Testis (tissue), 3 donors: Measurements from ENCODE around the gene PRMT7. TPM values are rescaled to one million over a fixed set of nuclear protein-coding genes. Genes with fewer than 3 reads are reported as not detected.
A peak's percentile ranks its signal among the peaks of the same experiment; 100 is the strongest.

Source experiments
- DNase-seq: peaks from one replicate; pipeline ENCODE4 v3.0.0-alpha.2; 2019
- H3K27ac ChIP-seq, 2 donors: fragments of 200-600 bp; sonication (generic); one replicate each; pipeline ENCODE4 v1.5.1; 2019
- H3K27me3 ChIP-seq: fragments of 200-600 bp; sonication (generic); one replicate; pipeline ENCODE4 v1.5.1; 2019
- H3K36me3 ChIP-seq: fragments of 200-600 bp; sonication (generic); one replicate; pipeline ENCODE4 v1.5.1; 2017; ENCODE audit warnings: low read depth; ENCODE audit errors: missing control alignments
- H3K4me1 ChIP-seq: fragments of 200-600 bp; sonication (generic); one replicate; pipeline ENCODE4 v1.5.1; 2019
- H3K4me3 ChIP-seq, 2 donors: fragments of 200-600 bp; sonication (generic); one replicate each; pipeline ENCODE4 v1.5.1; 2017 to 2019
- H3K9me3 ChIP-seq: fragments of 200-600 bp; sonication (generic); one replicate; pipeline ENCODE4 v1.5.1; 2017
- POLR2A ChIP-seq: fragments of 450-650 bp; IDR thresholded peaks from one replicate; pipeline ENCODE4 v1.6.1; 2017; ENCODE audit warnings: antibody characterized with exemption, mild to moderate bottlenecking, moderate library complexity
- WGBS, 2 donors: methylation state at CpG; one replicate each; pipeline ENCODE4 v1.1.5; 2018; 5-methylcytosine and 5-hydroxymethylcytosine counted together
- intact Hi-C: fragments of 100-400 bp; cut with DNase I; formaldehyde crosslinking; loops from one replicate; pipeline ENCODE4 v1.15.1; 2023; ENCODE audit warnings: low total_unique reads
- polyA plus RNA-seq: library from polyadenylated mRNA; stranded (reverse); fragments of 350-450 nt; fragmentation: Illumina TruSeq; extraction: RNeasy Lipid Tissue Mini Kit (QIAGEN cat#74804); gene quantifications from one replicate; pipeline ENCODE4 v1.2.3, GENCODE V29; 2014; ENCODE audit warnings: low read depth, low replicate concordance; ENCODE audit not compliant: insufficient read depth
- total RNA-seq, 2 donors: library from RNA; depleted of rRNA; stranded (reverse); fragments of >200 nt; gene quantifications; one replicate each; pipeline ENCODE4 v1.2.3, GENCODE V29; 2016
- TF ChIP-seq, protein P1 (sequence below), 3 experiments: fragments of 450-650 bp in 2 of 3; fragments of 200-600 bp in 1 of 3; sonication (generic) in 1 of 3; IDR thresholded peaks; one replicate each; pipeline ENCODE4 v1.5.1; 2016 to 2019; ENCODE audit warnings: antibody characterized with exemption in 3 of 3, mild to moderate bottlenecking in 2 of 3, moderate library complexity in 1 of 3

PRMT7 gene
- total and polyA plus RNA-seq, 3 donors from 2014 or later: 47.9 to 111 (median 99.3) TPM

DNA sequence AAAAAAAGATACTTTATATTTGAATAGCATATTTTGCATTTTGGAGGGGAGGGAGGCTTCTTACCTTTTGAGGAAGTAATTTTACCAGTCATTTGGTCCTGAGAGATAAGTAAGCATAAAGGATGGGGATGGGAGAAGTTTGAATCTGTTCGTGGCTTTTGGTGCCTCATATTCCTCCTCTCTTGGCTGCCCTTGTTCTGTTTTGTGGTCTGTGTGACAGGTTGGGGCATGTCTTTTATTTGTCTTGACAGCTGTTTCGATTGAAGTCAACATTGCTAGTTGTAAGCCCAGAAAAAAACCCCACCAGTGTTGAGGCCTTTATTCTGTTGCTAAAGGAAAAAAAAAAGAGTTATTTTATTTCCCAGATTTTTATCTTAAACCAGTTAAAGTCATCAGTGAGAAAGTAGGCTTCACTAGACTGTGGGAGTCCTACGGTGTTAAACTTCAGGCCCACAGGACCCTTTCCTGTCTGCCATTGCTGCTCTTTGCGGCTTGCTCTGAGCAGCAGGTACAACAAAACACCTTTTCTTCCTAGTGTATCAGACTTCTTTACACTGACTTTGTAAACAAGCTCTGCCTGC, 35.1 kb upstream of the PRMT7 start:
- peaks cover 35% of the 10 kb centered on the region for H3K4me1 ChIP-seq
- no peaks in the 10 kb centered on the region for H3K27me3 ChIP-seq
- no peak for DNase-seq
- no peaks in the 10 kb centered on the region for H3K9me3 ChIP-seq
- no peak overlapping the region for H3K4me3 ChIP-seq
- H3K36me3 ChIP-seq: no peaks in the 10 kb centered on the region
- WGBS, 2 donors: 66 to 68% methylated on average over 4 of the region's 4 CpGs
- intact Hi-C loops: no loop called here
- TF ChIP-seq, protein P1, sequence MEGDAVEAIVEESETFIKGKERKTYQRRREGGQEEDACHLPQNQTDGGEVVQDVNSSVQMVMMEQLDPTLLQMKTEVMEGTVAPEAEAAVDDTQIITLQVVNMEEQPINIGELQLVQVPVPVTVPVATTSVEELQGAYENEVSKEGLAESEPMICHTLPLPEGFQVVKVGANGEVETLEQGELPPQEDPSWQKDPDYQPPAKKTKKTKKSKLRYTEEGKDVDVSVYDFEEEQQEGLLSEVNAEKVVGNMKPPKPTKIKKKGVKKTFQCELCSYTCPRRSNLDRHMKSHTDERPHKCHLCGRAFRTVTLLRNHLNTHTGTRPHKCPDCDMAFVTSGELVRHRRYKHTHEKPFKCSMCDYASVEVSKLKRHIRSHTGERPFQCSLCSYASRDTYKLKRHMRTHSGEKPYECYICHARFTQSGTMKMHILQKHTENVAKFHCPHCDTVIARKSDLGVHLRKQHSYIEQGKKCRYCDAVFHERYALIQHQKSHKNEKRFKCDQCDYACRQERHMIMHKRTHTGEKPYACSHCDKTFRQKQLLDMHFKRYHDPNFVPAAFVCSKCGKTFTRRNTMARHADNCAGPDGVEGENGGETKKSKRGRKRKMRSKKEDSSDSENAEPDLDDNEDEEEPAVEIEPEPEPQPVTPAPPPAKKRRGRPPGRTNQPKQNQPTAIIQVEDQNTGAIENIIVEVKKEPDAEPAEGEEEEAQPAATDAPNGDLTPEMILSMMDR (IDR thresholded peaks at IDR 0.05): no peak
- no peak for TF ChIP-seq POLR2A
- peak overlapping the region in 1 of 2 donors; percentile 14 for H3K27ac ChIP-seq

DNA sequence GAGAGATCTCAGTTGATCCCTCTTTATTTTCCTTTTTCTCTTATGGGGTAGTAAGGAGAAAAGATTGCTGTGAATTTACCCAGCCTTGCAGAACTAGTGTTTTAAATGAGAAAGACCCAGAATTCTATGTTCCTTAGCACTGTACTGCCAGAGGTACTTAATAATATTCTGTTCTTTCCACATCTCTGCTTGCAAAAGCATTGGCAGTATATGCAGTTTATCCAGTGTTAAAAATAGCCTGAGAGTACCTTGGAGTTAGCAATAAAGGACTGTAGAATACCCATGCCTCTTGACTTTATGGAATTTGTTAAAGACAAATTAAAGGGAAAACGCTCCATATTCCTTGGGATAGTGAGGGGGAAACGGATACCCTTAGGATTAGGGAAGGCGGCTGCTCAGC, 34.6 kb upstream of the PRMT7 start:
- peaks cover 30% of the 10 kb centered on the region for H3K4me1 ChIP-seq
- H3K4me3 ChIP-seq: no peak overlapping the region
- no peak for DNase-seq
- peak overlapping the region in 1 of 2 donors; percentile 14 for H3K27ac ChIP-seq
- intact Hi-C loops: no loop called here
- H3K27me3 ChIP-seq: no peaks in the 10 kb centered on the region
- WGBS, 2 donors: 48 to 56% methylated on average over 3 of the region's 3 CpGs
- no peaks in the 10 kb centered on the region for H3K9me3 ChIP-seq
- TF ChIP-seq, protein P1 (IDR thresholded peaks at IDR 0.05): no peak
- H3K36me3 ChIP-seq: no peaks in the 10 kb centered on the region

DNA sequence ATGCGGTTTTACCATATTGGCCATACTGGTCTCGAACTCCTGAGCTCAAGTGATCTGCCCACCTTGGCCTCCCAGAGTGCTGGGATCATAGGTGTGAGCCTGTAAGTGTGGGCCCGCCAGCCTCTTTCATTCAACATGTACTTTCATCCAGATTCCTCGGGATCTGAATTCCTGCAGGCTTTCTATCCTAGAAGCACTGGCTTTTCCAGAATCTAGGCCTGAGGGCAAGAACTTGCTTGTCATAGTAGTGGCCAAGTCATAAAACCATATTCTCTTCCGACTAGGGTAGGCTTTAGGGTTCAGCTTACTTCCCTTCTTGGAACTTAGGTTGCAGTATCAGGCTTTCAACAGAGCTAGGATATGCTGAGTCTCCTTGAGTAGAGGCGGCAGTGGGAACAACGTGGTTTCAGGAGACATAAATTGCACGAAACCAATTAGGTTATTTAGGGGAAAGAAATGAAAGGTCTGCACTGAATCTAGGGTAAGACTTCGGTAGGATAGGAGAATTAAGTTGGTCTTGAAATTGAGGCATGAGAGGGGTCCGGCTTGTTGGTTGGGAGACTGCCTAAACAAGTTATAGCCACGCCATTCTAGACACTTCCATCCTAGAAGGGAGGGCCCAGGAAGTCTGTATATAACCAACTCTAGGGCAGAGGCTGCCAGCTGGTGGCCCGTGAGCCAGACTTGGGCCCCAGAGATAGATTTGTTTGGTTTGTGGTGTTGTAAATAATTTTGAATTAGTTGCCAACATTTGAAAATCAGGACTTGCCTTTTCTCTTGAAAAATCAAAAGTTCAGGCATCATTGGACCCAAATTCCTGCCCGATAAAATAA, 30.9 kb upstream of the PRMT7 start:
- H3K4me1 ChIP-seq: peaks cover 49% of the 10 kb centered on the region
- intact Hi-C loops: no loop called here
- no peaks in the 10 kb centered on the region for H3K36me3 ChIP-seq
- WGBS, 2 donors: 91 to 96% methylated on average over 13 of the region's 13 CpGs
- no peak for DNase-seq
- TF ChIP-seq POLR2A: no peak
- TF ChIP-seq, protein P1 (IDR thresholded peaks at IDR 0.05): no peak
- no peak overlapping the region for H3K4me3 ChIP-seq
- no peaks in the 10 kb centered on the region for H3K27me3 ChIP-seq
- H3K27ac ChIP-seq: no peak overlapping the region
- no peaks in the 10 kb centered on the region for H3K9me3 ChIP-seq

DNA sequence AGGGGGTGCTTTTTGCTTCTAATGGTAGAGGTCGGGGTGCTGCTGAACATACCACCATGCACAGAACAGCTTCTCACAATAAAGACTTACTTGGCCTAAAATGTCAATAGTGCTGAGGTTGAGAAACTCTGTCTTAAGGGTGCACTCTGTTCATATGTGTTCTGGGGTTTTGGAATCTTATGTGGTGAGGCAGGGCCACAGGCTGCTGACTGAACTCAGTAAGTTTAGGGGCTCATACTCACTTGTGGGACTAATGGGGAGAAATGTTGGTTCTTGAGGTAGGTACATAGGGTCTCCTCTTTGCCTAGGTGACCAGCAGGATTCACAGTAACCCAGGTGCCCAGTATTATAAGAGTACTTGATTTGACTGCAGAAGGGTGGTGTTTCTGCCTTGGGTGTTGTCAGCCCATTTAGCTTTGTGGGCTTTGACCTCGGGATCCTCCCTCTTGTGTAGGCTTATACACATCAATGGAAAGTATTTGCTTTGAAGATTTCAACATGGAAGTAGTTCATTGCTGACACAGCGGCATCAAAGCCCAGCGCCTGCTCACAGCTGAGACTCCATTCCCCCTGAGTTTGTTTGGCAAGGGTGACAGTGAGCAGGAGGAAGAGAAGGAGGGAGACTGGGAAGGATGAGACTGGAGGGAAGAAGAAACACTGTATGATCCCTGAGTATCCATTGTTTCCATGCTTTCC, 29.3 kb upstream of the PRMT7 start:
- intact Hi-C loops: no loop called here
- peak overlapping the region; percentile 64 to 90 for H3K27ac ChIP-seq
- 81 to 93% methylated on average over 4 of the region's 4 CpGs for WGBS, 2 donors
- H3K36me3 ChIP-seq: no peaks in the 10 kb centered on the region
- peaks cover 46% of the 10 kb centered on the region for H3K4me1 ChIP-seq
- H3K27me3 ChIP-seq: no peaks in the 10 kb centered on the region
- TF ChIP-seq, protein P1 (IDR thresholded peaks at IDR 0.05): no peak
- no peak for TF ChIP-seq POLR2A
- H3K4me3 ChIP-seq: no peak overlapping the region
- DNase-seq: no peak
- H3K9me3 ChIP-seq: no peaks in the 10 kb centered on the region
